SK-N-SH (cell line): ENCODE results near the gene MEG3. TPM values are rescaled to one million over a fixed set of nuclear protein-coding genes. Genes with fewer than 3 reads are reported as not detected.

Source experiments
- CTCF ChIA-PET: fragments of 300-600, 350-600 bp; formaldehyde crosslinking; extraction: SDS; loops from one replicate; lab custom pipeline; 2021; lab: Yijun Ruan, JAX
- POLR2A ChIA-PET: fragments of 350-600 bp; sonication (Branson Sonifier 250); formaldehyde crosslinking; extraction: SDS; loops from one replicate; lab custom pipeline; 2020; ENCODE audit warnings: antibody characterized with exemption, inconsistent platforms; lab: Yijun Ruan, JAX
- DNase-seq: peaks from one replicate; pipeline ENCODE4 v3.0.0; 2012
- H2AFZ ChIP-seq: fragments of 200-600 bp; sonication (generic); 2 replicates; pipeline ENCODE4 v1.8.1; 2016; ENCODE audit warnings: antibody characterized with exemption, mild to moderate bottlenecking, low read depth
- H3F3A ChIP-seq: fragments of 200-600 bp; sonication (generic); replicated peaks from 2 replicates; pipeline ENCODE3; 2016; ENCODE audit warnings: antibody characterized with exemption, mild to moderate bottlenecking; ENCODE audit not compliant: insufficient read depth
- H3K27ac ChIP-seq, 2 experiments: fragments of 200-500 bp in 1 of 2; fragments of 200-600 bp in 1 of 2; sonication (Bioruptor generic) in 1 of 2; sonication (generic), shearing (Covaris generic) in 1 of 2; 2 replicates each; pipeline versions ENCODE4 v1.5.1 to v1.6.1; 2014 to 2016; ENCODE audit warnings: low read depth in 2 of 2, inconsistent platforms in 1 of 2, low read length in 1 of 2, mild to moderate bottlenecking in 1 of 2, mixed read lengths in 1 of 2
- H3K27me3 ChIP-seq: fragments of 200-600 bp; sonication (generic), shearing (Covaris generic); 2 replicates; pipeline ENCODE4 v1.6.1; 2016; ENCODE audit warnings: mixed run types; ENCODE audit not compliant: insufficient read depth
- H3K36me3 ChIP-seq, 2 experiments: fragments of 200-500 bp in 1 of 2; fragments of 200-600 bp in 1 of 2; sonication (Bioruptor generic) in 1 of 2; sonication (generic) in 1 of 2; replicated peaks in 1 of 2; 2 replicates each; pipeline versions ENCODE3 to v1.5.1; 2014 to 2016; ENCODE audit warnings: low read length in 1 of 2, mild to moderate bottlenecking in 1 of 2; ENCODE audit not compliant: insufficient read depth in 2 of 2, control insufficient read depth in 1 of 2
- H3K4me1 ChIP-seq, 2 experiments: fragments of 200-500 bp in 1 of 2; fragments of 200-600 bp in 1 of 2; sonication (Bioruptor generic) in 1 of 2; sonication (generic), shearing (Covaris generic) in 1 of 2; 2 replicates each; pipeline versions ENCODE4 v1.5.1 to v1.6.1; 2014 to 2016; ENCODE audit warnings: low read depth in 1 of 2, low read length in 1 of 2, mixed run types in 1 of 2; ENCODE audit not compliant: insufficient read depth in 2 of 2, control insufficient read depth in 1 of 2
- H3K4me2 ChIP-seq: fragments of 200-600 bp; sonication (generic), shearing (Covaris generic); 2 replicates; pipeline ENCODE4 v1.6.1; 2017; ENCODE audit warnings: mixed run types
- H3K4me3 ChIP-seq, 2 experiments: fragments of 200-500 bp in 1 of 2; fragments of 200-600 bp in 1 of 2; sonication (Bioruptor generic) in 1 of 2; sonication (generic), shearing (Covaris generic) in 1 of 2; 2 replicates each; pipeline versions ENCODE4 v1.5.1 to v1.8.1; 2014 to 2016; ENCODE audit warnings: low read depth in 2 of 2, inconsistent platforms in 1 of 2, low read length in 1 of 2, mild to moderate bottlenecking in 1 of 2, mixed read lengths in 1 of 2, moderate library complexity in 1 of 2
- H3K79me2 ChIP-seq: fragments of 200-600 bp; sonication (generic); 2 replicates; pipeline ENCODE4 v1.8.1; 2017; ENCODE audit warnings: mild to moderate bottlenecking; ENCODE audit not compliant: insufficient read depth
- H3K9ac ChIP-seq: fragments of 200-600 bp; sonication (generic); 2 replicates; pipeline ENCODE4 v1.6.1; 2017; ENCODE audit warnings: mixed run types
- H3K9me2 ChIP-seq: fragments of 200-600 bp; sonication (generic); 2 replicates; pipeline ENCODE4 v1.6.1; 2017; ENCODE audit warnings: mixed run types
- H3K9me3 ChIP-seq: fragments of 200-600 bp; sonication (generic); 2 replicates; pipeline ENCODE4 v1.6.1; 2017; ENCODE audit warnings: mixed run types, mild to moderate bottlenecking, moderate library complexity
- H4K20me1 ChIP-seq: fragments of 200-600 bp; sonication (generic); 2 replicates; pipeline ENCODE4 v1.6.1; 2017; ENCODE audit warnings: mild to moderate bottlenecking, mixed run types; ENCODE audit not compliant: insufficient read depth
- FOSL2 ChIP-seq: IDR thresholded peaks from 2 replicates; pipeline ENCODE4 v1.4.0; 2012; ENCODE audit warnings: low read depth, mild to moderate bottlenecking, moderate library complexity, borderline replicate concordance
- FOXM1 ChIP-seq: IDR thresholded peaks from 2 replicates; pipeline ENCODE4 v1.4.0; 2012; ENCODE audit warnings: low read depth, mild to moderate bottlenecking
- GABPA ChIP-seq: IDR thresholded peaks from 2 replicates; pipeline ENCODE4 v1.4.0; 2012; ENCODE audit warnings: low read depth, mild to moderate bottlenecking
- JUND ChIP-seq: IDR thresholded peaks from 2 replicates; pipeline ENCODE4 v1.4.0; 2012
- MAX ChIP-seq: IDR thresholded peaks from 2 replicates; pipeline ENCODE4 v1.4.0; 2012; ENCODE audit warnings: low read depth
- MEF2A ChIP-seq: IDR thresholded peaks from 2 replicates; pipeline ENCODE4 v1.4.0; 2012; ENCODE audit warnings: low read depth, borderline replicate concordance
- MXI1 ChIP-seq: IDR thresholded peaks from 2 replicates; pipeline ENCODE4 v1.6.1; 2012; ENCODE audit warnings: mild to moderate bottlenecking, low read depth, low read length, improper control_type of control experiment
- RAD21 ChIP-seq: IDR thresholded peaks from 2 replicates; pipeline ENCODE4 v1.6.1; 2012; ENCODE audit warnings: mild to moderate bottlenecking, low read length
- RCOR1 ChIP-seq: fragments of 150-350 bp; IDR thresholded peaks from 2 replicates; pipeline ENCODE4 v1.6.1; 2017; ENCODE audit warnings: antibody characterized with exemption, low read length
- REST ChIP-seq: IDR thresholded peaks from 2 replicates; pipeline ENCODE4 v1.6.1; 2012; ENCODE audit warnings: mild to moderate bottlenecking, low read depth, low read length, moderate library complexity
- SIN3A ChIP-seq: IDR thresholded peaks from 2 replicates; pipeline ENCODE4 v1.6.1; 2012; ENCODE audit warnings: low read depth, mild to moderate bottlenecking, low read length, moderate library complexity, borderline replicate concordance
- TCF12 ChIP-seq: IDR thresholded peaks from 2 replicates; pipeline ENCODE4 v1.4.0; 2012
- USF1 ChIP-seq: IDR thresholded peaks from 2 replicates; pipeline ENCODE4 v1.4.0; 2012; ENCODE audit warnings: low read depth, borderline replicate concordance
- USF2 ChIP-seq: fragments of 150-350 bp; IDR thresholded peaks from 2 replicates; pipeline ENCODE4 v1.6.1; 2017; ENCODE audit warnings: antibody characterized with exemption, low read length, low read depth, borderline replicate concordance
- YY1 ChIP-seq: IDR thresholded peaks from 2 replicates; pipeline ENCODE4 v1.4.0; 2012; ENCODE audit warnings: low read depth, mild to moderate bottlenecking
- WGBS: methylation state at CpG from one replicate; pipeline ENCODE4 v1.1.6; 2017; ENCODE audit warnings: low lambda C conversion rate; 5-methylcytosine and 5-hydroxymethylcytosine counted together
- polyA plus RNA-seq, 3 experiments: library from polyadenylated mRNA; depleted of rRNA; stranded (reverse); fragments of >200 nt; gene quantifications; 2 replicates each; pipeline ENCODE4 v1.2.3, GENCODE V29; 2012

The MEG3 gene
- polyA plus RNA-seq, 1 of the 3 experiments (the other 2 are of a cell fraction), result not detected

- 66% methylated on average over 14 of the region's 14 CpGs for WGBS
- Histone ChIP-seq H3K79me2 (no peaks in the 10 kb centered on the region), H3K4me3 (no peak overlapping the region), H3K4me1 (no peaks in the 10 kb centered on the region; a peak in 1 of 4 replicates), H3K27me3 (no peaks in the 10 kb centered on the region), H3F3A (no peaks in the 10 kb centered on the region)
- CTCF ChIA-PET, result interaction anchor here (1.1 to 1.6 kb wide), 2 partner anchors 11 to 22 kb away, joined by 3 to 4 read pairs; no protein-coding TSS in a partner anchor
- TF ChIP-seq JUND (no peak), MEF2A (no peak), RAD21 (no peak), SIN3A (no peak), TCF12 (no peak), MXI1 (no peak), USF1 (no peak), RCOR1 (no peak), GABPA (no peak), USF2 (no peak), YY1 (no peak), REST (no peak), FOXM1 (no peak)
- TF ChIP-seq, all 33 proteins: peak for 0
- Histone ChIP-seq H2AFZ (no peak overlapping the region), H4K20me1 (no peaks in the 10 kb centered on the region), H3K9me2 (no peaks in the 10 kb centered on the region), H3K36me3 (no peaks in the 10 kb centered on the region), H3K27ac (no peak overlapping the region), H3K9me3 (no peaks in the 10 kb centered on the region), H3K4me2 (no peak overlapping the region), H3K9ac (no peak overlapping the region)
- DNase-seq, result peak; percentile 21
- POLR2A ChIA-PET, result no interaction called here
These were observed 26.2 kb downstream of the MEG3 start for GRCh38 chr14:100851946-100852620.

GRCh38 chr14:100854435-100854834 lies 28.5 kb downstream of the MEG3 start:
- Histone ChIP-seq H3K27ac (no peak overlapping the region), H3K4me1 (peaks cover 0 to 6% of the 10 kb centered on the region in 2 experiments; a peak in 1 of 4 replicates), H3K27me3 (no peaks in the 10 kb centered on the region), H3K9me2 (no peaks in the 10 kb centered on the region), H3K4me3 (no peak overlapping the region), H3F3A (no peaks in the 10 kb centered on the region), H3K36me3 (no peaks in the 10 kb centered on the region), H2AFZ (no peak overlapping the region), H3K9ac (no peak overlapping the region), H3K79me2 (no peaks in the 10 kb centered on the region), H3K9me3 (no peaks in the 10 kb centered on the region), H3K4me2 (no peak overlapping the region), H4K20me1 (no peaks in the 10 kb centered on the region)
- POLR2A ChIA-PET, result no interaction called here
- DNase-seq, result no peak
- 82% methylated on average over 5 of the region's 5 CpGs for WGBS
- TF ChIP-seq MAX, result no peak
- TF ChIP-seq FOSL2, result no peak
- TF ChIP-seq MEF2A, result no peak
- no peak for TF ChIP-seq GABPA
- TF ChIP-seq, all 33 proteins: peak for 0
- CTCF ChIA-PET, result interaction anchor here (1.6 to 1.8 kb wide), 3 partner anchors 9 to 11 kb away, joined by 4 to 6 read pairs (median 5); no protein-coding TSS in a partner anchor
